Stimulated activated CD8-positive, alpha-beta memory T cell treated with anti-CD3 and anti-CD28 coated beads, Interleukin-4, amount 100 ng/mL, for 24 hours (primary cell): Measurements from ENCODE around the gene DRAXIN.

Source experiments
- DNase-seq: peaks from one replicate; pipeline ENCODE4 v3.0.0-alpha.2; 2020; ENCODE audit warnings: low read depth

DRAXIN gene

GRCh38 chr1:11736746-11737639 lies 45.5 kb downstream of the DRAXIN start:
- DNase-seq, result no peak

- DNase-seq, result no peak
Measured at GRCh38 chr1:11738096-11738495, 46.6 kb downstream of the DRAXIN start.

- DNase-seq, result no peak
Measured at GRCh38 chr1:11738783-11739182, 47.3 kb downstream of the DRAXIN start.

GRCh38 chr1:11740258-11741192 lies 49.0 kb downstream of the DRAXIN start:
- DNase-seq, result no peak

GRCh38 chr1:11741482-11741881 lies 50.0 kb downstream of the DRAXIN start:
- no peak for DNase-seq

- DNase-seq, result no peak
Measured at GRCh38 chr1:11741919-11742558, 50.5 kb downstream of the DRAXIN start.

GRCh38 chr1:11744287-11744686 lies 52.8 kb downstream of the DRAXIN start:
- no peak for DNase-seq

- no peak for DNase-seq
Measured at GRCh38 chr1:11746092-11746491, 54.6 kb downstream of the DRAXIN start.

- no peak for DNase-seq
Measured at GRCh38 chr1:11746795-11747487, 55.4 kb downstream of the DRAXIN start.

GRCh38 chr1:11748294-11749202 lies 57.0 kb downstream of the DRAXIN start:
- no peak for DNase-seq

GRCh38 chr1:11749203-11749689 lies 57.7 kb downstream of the DRAXIN start:
- no peak for DNase-seq

- no peak for DNase-seq
Measured at GRCh38 chr1:11749996-11750395, 58.5 kb downstream of the DRAXIN start.

GRCh38 chr1:11751087-11751486 lies 59.6 kb downstream of the DRAXIN start:
- DNase-seq, result no peak

GRCh38 chr1:11752359-11753088 lies 61.0 kb downstream of the DRAXIN start:
- DNase-seq, result no peak

- no peak for DNase-seq
Measured at GRCh38 chr1:11753555-11754208, 62.2 kb downstream of the DRAXIN start.

GRCh38 chr1:11757047-11757446 lies 65.5 kb downstream of the DRAXIN start:
- DNase-seq, result no peak

- DNase-seq, result no peak
Measured at GRCh38 chr1:11759791-11760190, 68.3 kb downstream of the DRAXIN start.

- DNase-seq, result no peak
Measured at GRCh38 chr1:11761285-11761684, 69.8 kb downstream of the DRAXIN start.

- DNase-seq, result no peak
Measured at GRCh38 chr1:11761988-11762406, 70.5 kb downstream of the DRAXIN start, which contains the start of gene C1orf167. C1orf167 (plus strand) TSS chr1:11762193; CDS start chr1:11764401, 2,208 bp downstream.
